ENCODE data around the gene BHLHE40. TPM values are rescaled to one million over a fixed set of nuclear protein-coding genes. Genes with fewer than 3 reads are reported as not detected.

Gene BHLHE40
- total and polyA plus RNA-seq, 2 of the 13 experiments (the other 11 are each of a cell fraction or from before 2014, with no cell fraction given) = 1.8 to 51.0 TPM

- TF ChIP-seq ZNF224 (CRISPR knock-in tag; IDR thresholded peaks at IDR 0.05) = peak; percentile 67; the same call in 1 of the 2 replicates
- peak; percentile 27; the same call in 1 of the 2 replicates for TF ChIP-seq THAP11 (CRISPR knock-in tag; IDR thresholded peaks at IDR 0.05)
- TF ChIP-seq ZNF563 (CRISPR knock-in tag; IDR thresholded peaks at IDR 0.05) = 0 out of 2 replicates have a peak, but pooled peaks have one; percentile 35
- TF ChIP-seq SP1 (IDR thresholded peaks at IDR 0.05) = no peak
- TF ChIP-seq SP1 (CRISPR knock-in tag; IDR thresholded peaks at IDR 0.05) = no peak
- TF ChIP-seq ZNF296 (CRISPR knock-in tag; conservative IDR thresholded peaks at IDR 0.05) = 0 out of 2 replicates have a peak, but pooled peaks have one; percentile 56
- peak; percentile 68; the same call in 1 of the 2 replicates for TF ChIP-seq HOXA3 (CRISPR knock-in tag; IDR thresholded peaks at IDR 0.05)
These were observed 1.3 kb downstream of the BHLHE40 start (continued) for GRCh38 chr3:4980229-4981203.

GRCh38 chr3:4981294-4981664 is 2.0 kb downstream of the BHLHE40 start:
- peaks cover 51% of the 10 kb centered on the region for H3K4me1 ChIP-seq (ENCODE audit: insufficient read depth, low read length)
- H3K79me2 ChIP-seq (ENCODE audit: insufficient read depth, low read length) = peaks cover 52% of the 10 kb centered on the region
- DNase-seq (ENCODE audit: low spot score) (no peak), ATAC-seq (no peak), FAIRE-seq (no peak)
- ChIA-PET CTCF (ENCODE audit: low intra/inter-chr PET ratio, low total read pairs) (no interaction called here), POLR2A (no interaction called here)
- H4K20me1 ChIP-seq (ENCODE audit: insufficient read depth, low read length) = peaks cover 40% of the 10 kb centered on the region
- H3K4me2 ChIP-seq (ENCODE audit: low read depth, low read length) = peak overlapping the region; percentile 91
- 30% methylated on average over 3 of the region's 3 CpGs for WGBS (ENCODE audit: low lambda C conversion rate)
- BruUV-seq (replicated peaks) = no TSS peak
- H2AFZ ChIP-seq (ENCODE audit: low read length) = no peak overlapping the region
- H3K9me3 ChIP-seq (ENCODE audit: low read length) = no peaks in the 10 kb centered on the region
- in situ Hi-C loops (cut with HindIII; ENCODE audit: extremely low pct_ligation_motif_present, low pct_unique_long_range_greater_than_20kb) = no loop called here
- H3K9ac ChIP-seq (ENCODE audit: insufficient read depth, low read depth, low read length) = peak overlapping the region; percentile 89
- H3K4me3 ChIP-seq (replicated peaks in 1 of 3; ENCODE audit: insufficient read depth in 1 of 3, low read depth in 2 of 3, low read length in 3 of 3) = peak overlapping the region; percentile 89 to 99 (median 95)
- TF ChIP-seq TMF1 (CRISPR knock-in tag; IDR thresholded peaks at IDR 0.05; ENCODE audit: low read depth) (peak; percentile 43; the same call in 1 of the 2 replicates), TFE3 (CRISPR knock-in tag; IDR thresholded peaks at IDR 0.05) (0 out of 2 replicates have a peak, but pooled peaks have one; percentile 7), ARID2 (CRISPR knock-in tag; IDR thresholded peaks at IDR 0.05; ENCODE audit: borderline replicate concordance) (0 out of 2 replicates have a peak, but pooled peaks have one; percentile 28), SSRP1 (CRISPR knock-in tag; IDR thresholded peaks at IDR 0.05) (no peak)
- peak overlapping the region; percentile 46 for H3K27ac ChIP-seq (ENCODE audit: extremely low read length, insufficient read depth, low read length)
- no peaks in the 10 kb centered on the region; a peak in 1 of 5 replicates for H3K27me3 ChIP-seq (ENCODE audit: control insufficient read depth in 1 of 2, insufficient read depth in 2 of 2, low read length in 2 of 2)
- H3K36me3 ChIP-seq (replicated peaks in 1 of 2; ENCODE audit: control insufficient read depth in 1 of 2, insufficient read depth in 2 of 2, low read length in 2 of 2) = peaks cover 9 to 31% of the 10 kb centered on the region in 2 experiments
- intact Hi-C loops (cut with micrococcal nuclease; ENCODE audit: unreplicated experiment) = loop anchor here (10.0 kb wide), 1 partner anchor 204 kb away; the partner anchor contains the start of gene EDEM1
